Peyer's patch (tissue), 4 donors: Measurements from ENCODE around the gene FNDC11. TPM values are rescaled to one million over a fixed set of nuclear protein-coding genes. Genes with fewer than 3 reads are reported as not detected.

Experiments used
- DNase-seq, 3 donors: peaks; one replicate each; pipeline ENCODE4 v3.0.0-alpha.2; 2017 to 2019
- H3K27ac ChIP-seq, 4 donors: fragments of 200-600 bp; sonication (generic); one replicate each; pipeline ENCODE4 v1.5.1; 2016 to 2019
- H3K27me3 ChIP-seq, 2 donors: fragments of 200-600 bp; sonication (generic); one replicate each; pipeline ENCODE4 v1.5.1; 2019
- H3K36me3 ChIP-seq, 3 donors: fragments of 200-600 bp; sonication (generic); one replicate each; pipeline ENCODE4 v1.5.1; 2016 to 2019
- H3K4me1 ChIP-seq, 4 donors: fragments of 200-600 bp; sonication (generic); one replicate each; pipeline ENCODE4 v1.5.1; 2016 to 2019
- H3K4me3 ChIP-seq, 4 donors: fragments of 200-600 bp; sonication (generic); 1 replicate in 3 of 4; 2 replicates in 1 of 4; pipeline ENCODE4 v1.5.1; 2016 to 2019; ENCODE audit warnings: mild to moderate bottlenecking in 1 of 4
- H3K9me3 ChIP-seq, 4 donors: fragments of 200-600 bp; sonication (generic); one replicate each; pipeline ENCODE4 v1.5.1; 2016 to 2019; ENCODE audit warnings: mild to moderate bottlenecking in 1 of 4
- POLR2A ChIP-seq, 2 donors: fragments of 450-650 bp; IDR thresholded peaks; one replicate each; pipeline ENCODE4 v1.5.1; 2017; ENCODE audit warnings: antibody characterized with exemption in 2 of 2, mild to moderate bottlenecking in 2 of 2, moderate library complexity in 2 of 2
- total RNA-seq, 4 donors: library from RNA; depleted of rRNA; stranded (reverse); fragments of >200 nt; gene quantifications; one replicate each; pipeline ENCODE4 v1.1.0, GENCODE V29; 2016
- TF ChIP-seq, protein P1 (sequence below), 6 experiments: fragments of 450-650 bp in 4 of 6; fragments of 200-600 bp in 2 of 6; sonication (generic) in 1 of 6; IDR thresholded peaks; one replicate each; pipeline ENCODE4 v1.5.1; 2017 to 2019; ENCODE audit warnings: antibody characterized with exemption in 6 of 6, mild to moderate bottlenecking in 3 of 6, moderate library complexity in 1 of 6

Gene FNDC11
- total RNA-seq, 4 donors from 2014 or later = 0.67 TPM; not detected in 3

DNA sequence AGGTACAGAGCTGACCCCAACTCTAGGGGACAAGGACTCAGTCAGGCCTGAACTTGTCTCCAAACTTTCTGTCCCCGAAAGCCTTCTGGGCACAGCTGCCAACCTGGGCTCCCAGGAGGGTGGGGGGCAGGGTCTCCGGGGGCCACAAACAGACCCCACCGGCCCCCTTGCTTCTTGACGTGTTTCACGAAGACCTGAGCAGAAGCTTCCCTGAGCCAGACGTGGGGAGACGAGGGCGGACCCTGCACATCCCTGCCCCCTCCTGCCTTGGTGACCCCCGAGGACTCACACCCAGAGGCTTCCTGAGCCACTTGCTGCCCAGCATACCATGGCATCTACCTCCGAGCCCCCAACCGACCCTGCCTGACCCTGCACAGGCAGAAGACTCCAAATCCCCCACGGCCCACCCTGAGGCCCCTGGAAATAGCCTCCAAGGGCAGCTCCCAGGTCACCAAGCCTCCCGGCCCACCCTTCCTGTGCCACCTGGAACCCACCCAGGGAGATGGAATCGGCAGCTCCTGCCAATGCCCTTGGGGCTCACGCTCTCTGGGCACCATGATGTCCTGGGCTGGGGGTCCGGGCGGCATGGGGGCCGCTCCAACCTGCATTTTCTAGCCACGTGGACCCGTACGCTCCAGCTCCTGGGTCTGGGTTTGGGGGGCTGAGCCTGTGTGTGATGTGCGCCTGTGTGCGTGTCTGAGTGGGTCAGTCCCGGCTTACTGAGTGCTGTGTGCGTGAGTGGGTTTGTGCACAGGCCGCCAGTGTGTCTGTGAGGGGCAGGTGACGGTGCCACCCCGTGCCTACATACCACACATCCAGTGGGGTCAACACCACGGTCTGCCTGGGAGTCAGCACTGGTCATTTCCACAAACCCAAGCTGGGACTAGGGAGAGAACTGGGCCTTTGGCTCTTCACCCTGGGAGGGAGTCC lies 14.3 kb upstream of the FNDC11 start:
- no peaks in the 10 kb centered on the region for H3K9me3 ChIP-seq
- no peaks in the 10 kb centered on the region for H3K27me3 ChIP-seq
- no peak overlapping the region for H3K4me3 ChIP-seq
- H3K27ac ChIP-seq = peak overlapping the region in 1 of 4 donors; percentile 98
- peaks cover 4 to 28% (median 17%) of the 10 kb centered on the region in 4 donors for H3K4me1 ChIP-seq
- no peak for TF ChIP-seq POLR2A (IDR thresholded peaks at IDR 0.05)
- TF ChIP-seq, protein P1, sequence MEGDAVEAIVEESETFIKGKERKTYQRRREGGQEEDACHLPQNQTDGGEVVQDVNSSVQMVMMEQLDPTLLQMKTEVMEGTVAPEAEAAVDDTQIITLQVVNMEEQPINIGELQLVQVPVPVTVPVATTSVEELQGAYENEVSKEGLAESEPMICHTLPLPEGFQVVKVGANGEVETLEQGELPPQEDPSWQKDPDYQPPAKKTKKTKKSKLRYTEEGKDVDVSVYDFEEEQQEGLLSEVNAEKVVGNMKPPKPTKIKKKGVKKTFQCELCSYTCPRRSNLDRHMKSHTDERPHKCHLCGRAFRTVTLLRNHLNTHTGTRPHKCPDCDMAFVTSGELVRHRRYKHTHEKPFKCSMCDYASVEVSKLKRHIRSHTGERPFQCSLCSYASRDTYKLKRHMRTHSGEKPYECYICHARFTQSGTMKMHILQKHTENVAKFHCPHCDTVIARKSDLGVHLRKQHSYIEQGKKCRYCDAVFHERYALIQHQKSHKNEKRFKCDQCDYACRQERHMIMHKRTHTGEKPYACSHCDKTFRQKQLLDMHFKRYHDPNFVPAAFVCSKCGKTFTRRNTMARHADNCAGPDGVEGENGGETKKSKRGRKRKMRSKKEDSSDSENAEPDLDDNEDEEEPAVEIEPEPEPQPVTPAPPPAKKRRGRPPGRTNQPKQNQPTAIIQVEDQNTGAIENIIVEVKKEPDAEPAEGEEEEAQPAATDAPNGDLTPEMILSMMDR (IDR thresholded peaks at IDR 0.05) = no peak
- no peak for DNase-seq
- H3K36me3 ChIP-seq = no peaks in the 10 kb centered on the region

DNA sequence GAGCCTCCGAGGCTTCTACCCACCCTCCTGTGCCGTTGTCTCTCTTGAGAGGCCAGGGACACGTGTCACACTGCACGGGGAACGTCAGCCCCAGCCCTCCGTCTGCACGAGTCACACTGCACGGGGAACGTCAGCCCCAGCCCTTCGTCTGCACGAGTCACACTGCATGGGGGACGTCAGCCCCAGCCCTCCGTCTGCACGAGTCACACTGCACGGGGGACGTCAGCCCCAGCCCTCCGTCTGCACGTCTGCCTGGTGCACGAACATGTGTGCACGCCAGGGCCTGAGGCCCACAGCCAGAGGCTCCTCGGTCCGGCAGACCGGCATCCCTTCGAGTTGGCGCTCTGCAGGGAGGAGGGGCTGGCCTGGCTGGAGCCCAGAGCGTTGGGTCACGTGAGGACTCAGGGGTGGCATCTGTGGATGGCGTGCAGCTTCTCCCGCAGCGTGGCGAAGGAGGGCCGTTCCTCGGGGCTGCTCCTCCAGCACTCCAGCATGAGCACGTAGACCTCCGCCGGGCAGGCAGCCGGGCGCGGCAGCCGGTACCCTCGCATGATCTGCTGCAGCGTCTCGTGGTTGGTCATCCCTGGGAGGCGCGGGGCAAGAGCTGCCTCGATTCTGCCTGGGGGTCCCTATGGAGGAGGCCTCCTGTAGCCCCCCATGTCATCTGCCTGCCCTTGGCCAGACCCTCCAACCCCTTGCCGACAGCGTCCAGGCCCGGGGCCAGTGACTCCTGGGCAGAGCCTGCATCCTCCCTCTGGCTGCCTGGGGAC lies 13.4 kb upstream of the FNDC11 start:
- no peak for TF ChIP-seq POLR2A (IDR thresholded peaks at IDR 0.05)
- TF ChIP-seq, protein P1 (IDR thresholded peaks at IDR 0.05) = no peak
- H3K4me1 ChIP-seq = peaks cover 4 to 30% (median 20%) of the 10 kb centered on the region in 4 donors
- H3K27ac ChIP-seq = no peak overlapping the region
- no peak for DNase-seq
- H3K9me3 ChIP-seq = no peaks in the 10 kb centered on the region
- H3K4me3 ChIP-seq = no peak overlapping the region
- no peaks in the 10 kb centered on the region for H3K36me3 ChIP-seq
- no peaks in the 10 kb centered on the region for H3K27me3 ChIP-seq

DNA sequence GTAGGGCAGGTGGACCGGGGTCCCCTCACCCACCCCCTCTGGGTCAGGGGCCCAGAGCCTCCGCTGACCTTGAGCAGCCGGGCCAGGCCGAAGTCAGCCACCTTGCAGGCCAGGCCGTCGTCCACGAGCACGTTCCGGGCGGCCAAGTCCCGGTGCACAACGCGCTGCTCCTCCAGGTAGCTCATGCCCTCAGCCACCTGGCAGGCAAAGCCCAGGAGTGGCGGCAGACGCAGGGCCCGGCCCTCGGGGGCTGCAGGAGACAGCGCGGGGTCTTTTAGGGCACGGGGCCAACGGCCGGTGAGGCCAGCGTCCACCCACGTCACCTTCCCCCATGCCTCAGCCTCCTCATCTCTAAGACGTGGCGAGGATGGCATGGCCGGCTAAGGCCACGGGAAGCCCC lies 12.6 kb upstream of the FNDC11 start:
- DNase-seq = no peak
- peaks cover 4 to 38% (median 23%) of the 10 kb centered on the region in 4 donors for H3K4me1 ChIP-seq
- no peaks in the 10 kb centered on the region for H3K36me3 ChIP-seq
- no peak overlapping the region for H3K4me3 ChIP-seq
- no peaks in the 10 kb centered on the region for H3K9me3 ChIP-seq
- no peaks in the 10 kb centered on the region for H3K27me3 ChIP-seq
- H3K27ac ChIP-seq = peak overlapping the region in 2 of 4 donors; percentile 63 to 75
- TF ChIP-seq POLR2A (IDR thresholded peaks at IDR 0.05) = no peak
- TF ChIP-seq, protein P1 (IDR thresholded peaks at IDR 0.05) = no peak

DNA sequence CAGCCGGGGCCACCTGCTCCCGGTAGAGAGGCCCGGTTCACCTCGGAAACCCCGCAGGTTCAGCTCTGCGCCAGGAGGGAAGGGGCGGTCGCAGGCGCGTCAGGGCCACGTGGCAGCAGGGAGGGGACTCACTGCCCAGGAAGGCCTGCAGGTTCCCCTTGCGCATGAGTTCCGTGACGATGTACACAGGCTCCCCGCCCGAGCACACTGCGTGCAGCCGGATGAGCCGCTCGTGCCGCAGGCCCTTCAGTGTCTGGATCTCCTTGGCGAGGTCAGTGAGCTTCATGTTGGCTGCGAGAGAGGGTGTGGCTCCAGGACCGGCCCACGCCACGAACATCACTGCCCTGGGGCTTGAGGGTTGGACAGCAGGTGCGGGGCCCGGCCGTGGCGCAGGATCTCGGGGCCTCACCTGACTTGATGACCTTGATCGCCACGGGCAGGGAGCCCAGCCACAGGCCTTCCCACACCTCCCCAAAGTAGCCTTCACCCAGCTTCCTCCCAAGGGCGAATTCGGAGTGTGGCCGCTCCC lies 11.9 kb upstream of the FNDC11 start:
- no peaks in the 10 kb centered on the region for H3K27me3 ChIP-seq
- peak in 2 of 3 donors; percentile 57 to 83 for DNase-seq
- peaks cover 4 to 37% (median 23%) of the 10 kb centered on the region in 4 donors for H3K4me1 ChIP-seq
- H3K27ac ChIP-seq = peak overlapping the region in 2 of 4 donors; percentile 63 to 75
- no peak for TF ChIP-seq POLR2A (IDR thresholded peaks at IDR 0.05)
- TF ChIP-seq, protein P1 (IDR thresholded peaks at IDR 0.05) = no peak
- H3K4me3 ChIP-seq = peak overlapping the region in 2 of 4 donors; percentile 16 to 22
- H3K36me3 ChIP-seq = no peaks in the 10 kb centered on the region
- H3K9me3 ChIP-seq = no peaks in the 10 kb centered on the region

DNA sequence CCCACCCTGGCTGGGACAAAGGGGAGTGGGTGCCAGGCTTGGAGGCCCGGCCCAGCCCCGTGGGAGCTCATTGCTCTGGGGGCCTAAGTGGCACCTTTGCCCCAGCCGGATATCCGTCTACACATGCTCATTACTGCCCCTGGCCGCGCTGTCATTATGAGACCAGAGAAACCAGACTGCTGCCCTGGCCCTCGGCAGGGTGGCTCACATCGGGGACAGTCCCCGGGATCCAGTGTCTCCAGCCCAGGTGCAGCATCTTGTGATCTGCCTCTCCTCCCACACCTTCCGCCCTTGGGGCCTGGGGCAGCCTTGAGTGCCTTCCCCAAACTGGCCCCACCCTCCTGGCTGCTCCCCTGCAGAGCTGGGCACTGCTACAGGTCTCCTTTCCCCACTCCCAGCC lies 11.3 kb upstream of the FNDC11 start:
- peak in 2 of 3 donors; percentile 82 to 86 for DNase-seq
- Histone ChIP-seq H3K36me3 (no peaks in the 10 kb centered on the region), H3K4me3 (peak overlapping the region in 2 of 4 donors; percentile 16 to 22)

More for the DNA sequence above, 11.3 kb upstream of the FNDC11 start:
- TF ChIP-seq, protein P1 (IDR thresholded peaks at IDR 0.05) = no peak
- no peak for TF ChIP-seq POLR2A (IDR thresholded peaks at IDR 0.05)
- Histone ChIP-seq H3K9me3 (no peaks in the 10 kb centered on the region), H3K4me1 (peaks cover 4 to 38% (median 19%) of the 10 kb centered on the region in 4 donors), H3K27ac (peak overlapping the region in 2 of 4 donors; percentile 63 to 75), H3K27me3 (no peaks in the 10 kb centered on the region)
